Measurements from ENCODE around the gene SLC5A12. TPM values are rescaled to one million over a fixed set of nuclear protein-coding genes. Genes with fewer than 3 reads are reported as not detected.
A peak's percentile ranks its signal among the peaks of the same experiment; 100 is the strongest.

Gene SLC5A12
- total RNA-seq, 6 experiments from 2014 or later, result 0.20 to 1.2 (median 0.27) TPM; not detected in 2

DNA sequence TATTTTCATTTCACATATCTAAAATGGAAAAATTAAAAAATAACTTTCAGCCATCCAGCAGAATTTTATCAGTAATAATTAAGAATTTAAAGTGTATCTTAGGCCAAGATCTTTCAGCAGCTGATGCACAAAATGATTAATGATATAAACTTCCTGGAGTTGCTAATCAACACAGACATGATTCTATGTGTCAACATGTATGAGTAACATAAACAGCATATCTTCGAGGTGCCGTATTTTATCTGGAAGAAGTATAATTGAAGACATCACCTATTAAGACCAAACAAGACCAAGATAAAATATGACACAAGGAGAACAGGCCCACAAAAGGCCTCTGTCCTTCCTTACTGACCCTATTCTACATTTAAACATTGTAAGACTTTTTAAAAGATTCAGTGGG, 45.2 kb downstream of the SLC5A12 start:
- intact Hi-C loops (cut with DNase I), result no loop called here
- no peaks in the 10 kb centered on the region for H3K36me3 ChIP-seq
- DNase-seq, result no peak
- 57% methylated on average over 2 of the region's 2 CpGs for WGBS (ENCODE audit: insufficient coverage, low coverage, low lambda C conversion rate, missing lambda C conversion rate)
- no peak for ATAC-seq
- H3K27me3 ChIP-seq, result no peaks in the 10 kb centered on the region
- no peaks in the 10 kb centered on the region for H3K4me1 ChIP-seq
- H3K4me3 ChIP-seq, result no peak overlapping the region
- TF ChIP-seq POLR2A (IDR thresholded peaks at IDR 0.05), result no peak
- TF ChIP-seq, protein P1, sequence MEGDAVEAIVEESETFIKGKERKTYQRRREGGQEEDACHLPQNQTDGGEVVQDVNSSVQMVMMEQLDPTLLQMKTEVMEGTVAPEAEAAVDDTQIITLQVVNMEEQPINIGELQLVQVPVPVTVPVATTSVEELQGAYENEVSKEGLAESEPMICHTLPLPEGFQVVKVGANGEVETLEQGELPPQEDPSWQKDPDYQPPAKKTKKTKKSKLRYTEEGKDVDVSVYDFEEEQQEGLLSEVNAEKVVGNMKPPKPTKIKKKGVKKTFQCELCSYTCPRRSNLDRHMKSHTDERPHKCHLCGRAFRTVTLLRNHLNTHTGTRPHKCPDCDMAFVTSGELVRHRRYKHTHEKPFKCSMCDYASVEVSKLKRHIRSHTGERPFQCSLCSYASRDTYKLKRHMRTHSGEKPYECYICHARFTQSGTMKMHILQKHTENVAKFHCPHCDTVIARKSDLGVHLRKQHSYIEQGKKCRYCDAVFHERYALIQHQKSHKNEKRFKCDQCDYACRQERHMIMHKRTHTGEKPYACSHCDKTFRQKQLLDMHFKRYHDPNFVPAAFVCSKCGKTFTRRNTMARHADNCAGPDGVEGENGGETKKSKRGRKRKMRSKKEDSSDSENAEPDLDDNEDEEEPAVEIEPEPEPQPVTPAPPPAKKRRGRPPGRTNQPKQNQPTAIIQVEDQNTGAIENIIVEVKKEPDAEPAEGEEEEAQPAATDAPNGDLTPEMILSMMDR (IDR thresholded peaks at IDR 0.05), result no peak
- H3K27ac ChIP-seq, result no peak overlapping the region
- H3K9me3 ChIP-seq, result no peaks in the 10 kb centered on the region

DNA sequence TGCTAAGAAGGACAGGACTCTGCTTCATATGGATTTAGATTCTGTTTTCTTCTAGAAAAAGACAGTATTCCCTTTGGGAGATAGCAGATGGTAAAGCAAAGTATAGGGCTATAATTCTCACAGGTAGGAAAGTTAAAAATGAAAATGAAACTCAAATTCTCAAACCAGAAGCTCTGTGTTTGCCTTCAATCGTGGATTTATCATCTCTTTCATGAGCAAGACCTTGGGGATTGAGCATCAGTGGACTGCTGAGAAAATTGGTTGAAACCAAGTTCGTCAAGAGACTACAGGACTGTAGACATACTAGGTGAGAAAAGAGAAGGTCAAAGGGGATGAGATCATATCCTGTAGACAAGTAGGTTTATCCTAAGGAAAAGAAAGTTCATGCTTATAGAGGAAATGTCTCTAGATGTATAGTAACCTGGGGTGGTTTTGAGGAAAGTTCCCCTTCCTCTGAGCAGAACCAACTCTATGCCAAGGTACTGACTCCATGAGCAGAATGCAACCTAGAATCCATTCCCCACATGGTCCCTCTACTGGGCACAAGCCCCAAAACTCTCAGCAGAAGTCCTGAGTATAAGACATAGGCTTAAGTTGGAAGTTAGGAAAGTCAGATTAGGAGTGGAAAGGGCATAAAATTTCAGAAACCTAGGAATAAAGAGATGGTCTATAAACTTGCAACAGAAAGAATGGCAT, 46.5 kb downstream of the SLC5A12 start:
- DNase-seq (no peak), ATAC-seq (peak in 3 of 4 donors; percentile 20 to 59 (median 42))
- TF ChIP-seq, protein P1 (IDR thresholded peaks at IDR 0.05), result no peak
- no peak for TF ChIP-seq POLR2A (IDR thresholded peaks at IDR 0.05)
- H3K27me3 ChIP-seq, result no peaks in the 10 kb centered on the region
- no peak overlapping the region for H3K27ac ChIP-seq
- H3K9me3 ChIP-seq, result no peaks in the 10 kb centered on the region
- no peaks in the 10 kb centered on the region for H3K4me1 ChIP-seq
- intact Hi-C loops (cut with DNase I), result no loop called here
- H3K4me3 ChIP-seq, result no peak overlapping the region
- WGBS (ENCODE audit: insufficient coverage, low coverage, low lambda C conversion rate, missing lambda C conversion rate), result 38% methylated on average over 2 of the region's 2 CpGs
- H3K36me3 ChIP-seq, result no peaks in the 10 kb centered on the region

- DNase-seq, result no peak
- no peak overlapping the region for H3K4me3 ChIP-seq
- H3K27me3 ChIP-seq, result no peaks in the 10 kb centered on the region
- intact Hi-C loops (cut with DNase I), result no loop called here
- no peaks in the 10 kb centered on the region for H3K36me3 ChIP-seq
- ATAC-seq, result no peak
- H3K27ac ChIP-seq, result no peak overlapping the region
- WGBS (ENCODE audit: insufficient coverage, low coverage, low lambda C conversion rate, missing lambda C conversion rate), result 40% methylated on average over 1 of the region's 1 CpG
- no peaks in the 10 kb centered on the region for H3K4me1 ChIP-seq
- H3K9me3 ChIP-seq, result no peaks in the 10 kb centered on the region
- no peak for TF ChIP-seq POLR2A (IDR thresholded peaks at IDR 0.05)
- TF ChIP-seq, protein P1 (IDR thresholded peaks at IDR 0.05), result no peak
Measured at GRCh38 chr11:26665946-26666345, 55.9 kb downstream of the SLC5A12 start.

- no peaks in the 10 kb centered on the region for H3K36me3 ChIP-seq
- WGBS (ENCODE audit: insufficient coverage, low coverage, low lambda C conversion rate, missing lambda C conversion rate), result 54% methylated on average over 2 of the region's 2 CpGs
- TF ChIP-seq, protein P1 (IDR thresholded peaks at IDR 0.05), result no peak
- TF ChIP-seq POLR2A (IDR thresholded peaks at IDR 0.05), result no peak
- DNase-seq, result no peak
- no peaks in the 10 kb centered on the region for H3K9me3 ChIP-seq
- ATAC-seq, result no peak
- no peak overlapping the region for H3K4me3 ChIP-seq
- intact Hi-C loops (cut with DNase I), result no loop called here
- no peak overlapping the region for H3K27ac ChIP-seq
- H3K4me1 ChIP-seq, result no peaks in the 10 kb centered on the region
- no peaks in the 10 kb centered on the region for H3K27me3 ChIP-seq
Measured at GRCh38 chr11:26665036-26665435, 56.8 kb downstream of the SLC5A12 start.
